GM23338 (cell line): ENCODE measurements around the gene PHLDB1. TPM values are rescaled to one million over a fixed set of nuclear protein-coding genes. Genes with fewer than 3 reads are reported as not detected.

Experiments
- ATAC-seq: fragments of 200-7000 bp; cut with Tn5 transposase; 3 replicates; pipeline ENCODE4 v1.9.1; 2020
- DNase-seq: peaks from one replicate; pipeline ENCODE4 v3.0.0-alpha.2; 2015; ENCODE audit warnings: low spot score
- H2AFZ ChIP-seq: fragments of 200-600 bp; sonication (generic); 2 replicates; pipeline ENCODE4 v1.8.0; 2016; ENCODE audit warnings: antibody characterized with exemption, mild to moderate bottlenecking, moderate library complexity
- H3F3A ChIP-seq: fragments of 200-600 bp; sonication (generic); replicated peaks from 2 replicates; pipeline ENCODE4 v1.8.0; 2017; ENCODE audit warnings: antibody characterized with exemption, mixed run types, low read depth
- H3K27ac ChIP-seq: fragments of 200-600 bp; sonication (generic); 2 replicates; pipeline ENCODE4 v1.6.1; 2016; ENCODE audit warnings: low read depth
- H3K27me3 ChIP-seq: fragments of 200-600 bp; sonication (generic); 2 replicates; pipeline ENCODE4 v1.8.0; 2016; ENCODE audit warnings: mild to moderate bottlenecking, mixed run types, moderate library complexity; ENCODE audit not compliant: insufficient read depth
- H3K36me3 ChIP-seq: fragments of 200-600 bp; sonication (generic); 2 replicates; pipeline ENCODE4 v1.8.0; 2016; ENCODE audit warnings: mild to moderate bottlenecking; ENCODE audit not compliant: insufficient read depth
- H3K4me1 ChIP-seq: fragments of 200-600 bp; sonication (generic); 2 replicates; pipeline ENCODE4 v1.8.0; 2016; ENCODE audit warnings: mild to moderate bottlenecking, moderate library complexity; ENCODE audit not compliant: insufficient read depth
- H3K4me2 ChIP-seq: fragments of 200-600 bp; sonication (generic); 2 replicates; pipeline ENCODE4 v1.7.1; 2017; ENCODE audit warnings: mixed run types
- H3K4me3 ChIP-seq: fragments of 200-600 bp; sonication (generic); 2 replicates; pipeline ENCODE4 v1.6.1; 2016; ENCODE audit warnings: mixed run types
- H3K79me2 ChIP-seq: fragments of 200-600 bp; sonication (generic); replicated peaks from 2 replicates; pipeline ENCODE4 v1.8.0; 2017; ENCODE audit warnings: mild to moderate bottlenecking; ENCODE audit not compliant: insufficient read depth
- H3K9me2 ChIP-seq: fragments of 200-600 bp; sonication (generic); 2 replicates; pipeline ENCODE4 v1.8.0; 2017; ENCODE audit not compliant: insufficient read depth
- H4K20me1 ChIP-seq: fragments of 200-600 bp; sonication (generic); replicated peaks from 2 replicates; pipeline ENCODE4 v1.8.0; 2017; ENCODE audit warnings: mild to moderate bottlenecking; ENCODE audit not compliant: insufficient read depth
- H3K27ac Mint-ChIP-seq: 2 replicates; pipeline ENCODE4 v1.8.0; 2020; ENCODE audit warnings: inconsistent platforms, mild to moderate bottlenecking, moderate library complexity, mixed read lengths
- H3K27me3 Mint-ChIP-seq: 3 replicates; pipeline ENCODE4 v1.8.0; 2022; ENCODE audit warnings: low read depth, mild to moderate bottlenecking, moderate library complexity, mixed read lengths, inconsistent platforms; ENCODE audit not compliant: insufficient read depth, poor library complexity
- H3K36me3 Mint-ChIP-seq: 3 replicates; pipeline ENCODE4 v1.8.0; 2021; ENCODE audit warnings: low read depth, mild to moderate bottlenecking, inconsistent platforms, moderate library complexity, mixed read lengths
- H3K4me1 Mint-ChIP-seq: 3 replicates; pipeline ENCODE4 v1.8.0; 2020; ENCODE audit warnings: mild to moderate bottlenecking, inconsistent platforms, mixed read lengths
- H3K4me3 Mint-ChIP-seq: 3 replicates; pipeline ENCODE4 v1.8.0; 2021; ENCODE audit warnings: moderate library complexity, mild to moderate bottlenecking, inconsistent platforms, mixed read lengths
- H3K9me3 Mint-ChIP-seq: 3 replicates; pipeline ENCODE4 v1.8.0; 2020; ENCODE audit warnings: moderate library complexity, mild to moderate bottlenecking, inconsistent platforms, mixed read lengths
- CREB1 ChIP-seq: fragments of 250-450 bp; sonication (Bioruptor Pico); IDR thresholded peaks from 2 replicates; pipeline ENCODE4 v1.5.0; 2020; ENCODE audit warnings: low read depth, mild to moderate bottlenecking, moderate library complexity
- EZH2 ChIP-seq: fragments of 200-600 bp; sonication (generic); IDR thresholded peaks from one replicate; pipeline ENCODE4 v1.8.0; 2017; ENCODE audit warnings: antibody characterized with exemption, mild to moderate bottlenecking, low read depth; ENCODE audit not compliant: unreplicated experiment
- EZH2phosphoT487 ChIP-seq: fragments of 200-600 bp; sonication (generic); IDR thresholded peaks from one replicate; pipeline ENCODE4 v1.8.1; 2018; ENCODE audit warnings: antibody characterized with exemption; ENCODE audit not compliant: unreplicated experiment
- JUNB ChIP-seq: IDR thresholded peaks from one replicate; pipeline ENCODE4 v1.6.1; 2016; ENCODE audit warnings: antibody characterized with exemption; ENCODE audit not compliant: unreplicated experiment
- NANOG ChIP-seq: IDR thresholded peaks from 2 replicates; pipeline ENCODE4 v1.6.1; 2016; ENCODE audit warnings: antibody characterized with exemption, borderline replicate concordance
- POLR2AphosphoS5 ChIP-seq: IDR thresholded peaks from 2 replicates; pipeline ENCODE4 v1.6.1; 2016; ENCODE audit warnings: antibody characterized with exemption, low read depth
- REST ChIP-seq: IDR thresholded peaks from one replicate; pipeline ENCODE4 v1.6.1; 2018; ENCODE audit warnings: antibody characterized with exemption; ENCODE audit not compliant: unreplicated experiment
- STAT1 ChIP-seq: IDR thresholded peaks from one replicate; pipeline ENCODE4 v1.6.1; 2016; ENCODE audit warnings: antibody characterized with exemption; ENCODE audit not compliant: unreplicated experiment
- ZNF114 ChIP-seq: fragments of 250-450 bp; sonication (Bioruptor Pico); IDR thresholded peaks from 2 replicates; pipeline ENCODE4 v1.5.0; 2020; ENCODE audit warnings: mild to moderate bottlenecking, moderate library complexity
- ZNF331 ChIP-seq: fragments of 250-450 bp; sonication (Bioruptor Pico); IDR thresholded peaks from 2 replicates; pipeline ENCODE4 v1.5.0; 2020; ENCODE audit warnings: low read depth, mild to moderate bottlenecking, moderate library complexity
- ZNF462 ChIP-seq: fragments of 250-450 bp; sonication (Bioruptor Pico); IDR thresholded peaks from 2 replicates; pipeline ENCODE4 v1.5.0; 2020; ENCODE audit warnings: mild to moderate bottlenecking, moderate library complexity
- polyA plus RNA-seq: library from polyadenylated mRNA; unstranded; fragments of >200 nt; fragmentation: Nextera tagmentation; extraction: Ambion mirVana; gene quantifications from 2 replicates; pipeline ENCODE4 v1.2.1, GENCODE V29; 2016
- total RNA-seq: library from RNA; depleted of rRNA; stranded (reverse); fragments of >200 nt; shearing (Covaris generic); gene quantifications from 2 replicates; pipeline ENCODE4 v1.2.3, GENCODE V29; 2014
- TF ChIP-seq, protein P1 (sequence below): IDR thresholded peaks from 2 replicates; pipeline ENCODE4 v1.6.1; 2016; ENCODE audit warnings: antibody characterized with exemption
- TF ChIP-seq, protein P2 (sequence below), 2 experiments: fragments of 200-600 bp in 1 of 2; sonication (generic) in 1 of 2; conservative IDR thresholded peaks; 2 replicates each; pipeline versions ENCODE4 v1.5.1 to v1.6.1; 2016 to 2017; ENCODE audit warnings: antibody characterized with exemption in 2 of 2, low read depth in 2 of 2, mild to moderate bottlenecking in 2 of 2, moderate library complexity in 1 of 2

Gene PHLDB1
- total and polyA plus RNA-seq, 2 experiments from 2014 or later = 46.0 to 85.2 TPM

DNA sequence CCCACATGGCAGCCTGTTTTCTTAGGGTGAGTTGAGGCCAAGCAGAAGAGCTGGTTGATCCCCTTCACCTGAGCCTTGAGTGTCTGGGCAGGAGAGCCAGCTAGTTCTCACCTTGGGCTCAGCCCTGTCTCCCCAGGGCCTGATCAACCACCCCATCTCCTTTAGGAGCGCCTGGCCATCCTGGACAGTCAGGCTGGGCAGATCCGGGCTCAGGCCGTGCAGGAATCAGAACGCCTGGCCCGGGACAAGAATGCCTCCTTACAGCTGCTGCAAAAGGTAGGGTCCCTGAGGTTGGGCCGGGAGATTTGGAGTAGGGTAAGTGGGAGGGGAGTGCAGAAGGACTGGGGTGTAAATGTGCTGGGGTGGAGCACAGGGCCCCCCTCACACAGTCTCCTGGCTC lies 31.3 kb downstream of the PHLDB1 start:
- Histone ChIP-seq H3K27me3 (no peaks in the 10 kb centered on the region), H3F3A (peaks cover 21% of the 10 kb centered on the region), H4K20me1 (peaks cover 18% of the 10 kb centered on the region), H3K4me3 (no peak overlapping the region), H2AFZ (no peak overlapping the region), H3K79me2 (0 out of 2 replicates have a peak, but pooled peaks cover 3% of the 10 kb centered on the region), H3K4me1 (peaks cover 20% of the 10 kb centered on the region), H3K9me2 (no peaks in the 10 kb centered on the region), H3K36me3 (peaks cover 14% of the 10 kb centered on the region), H3K4me2 (no peak overlapping the region), H3K27ac (no peak overlapping the region)
- peak overlapping the region; percentile 45; the same call in 1 of the 2 replicates for H3K27ac Mint-ChIP-seq
- ATAC-seq (no peak), DNase-seq (no peak)
- no peak for TF ChIP-seq CREB1 (CRISPR knock-in tag)
- no peak for TF ChIP-seq REST
- no peak for TF ChIP-seq NANOG
- no peak for TF ChIP-seq JUNB
- TF ChIP-seq, protein P1, sequence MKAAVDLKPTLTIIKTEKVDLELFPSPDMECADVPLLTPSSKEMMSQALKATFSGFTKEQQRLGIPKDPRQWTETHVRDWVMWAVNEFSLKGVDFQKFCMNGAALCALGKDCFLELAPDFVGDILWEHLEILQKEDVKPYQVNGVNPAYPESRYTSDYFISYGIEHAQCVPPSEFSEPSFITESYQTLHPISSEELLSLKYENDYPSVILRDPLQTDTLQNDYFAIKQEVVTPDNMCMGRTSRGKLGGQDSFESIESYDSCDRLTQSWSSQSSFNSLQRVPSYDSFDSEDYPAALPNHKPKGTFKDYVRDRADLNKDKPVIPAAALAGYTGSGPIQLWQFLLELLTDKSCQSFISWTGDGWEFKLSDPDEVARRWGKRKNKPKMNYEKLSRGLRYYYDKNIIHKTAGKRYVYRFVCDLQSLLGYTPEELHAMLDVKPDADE = no peak
- no peak for TF ChIP-seq STAT1
- no peak for TF ChIP-seq ZNF331 (CRISPR knock-in tag)
- TF ChIP-seq ZNF114 (CRISPR knock-in tag) = no peak
- no peak for TF ChIP-seq ZNF462 (CRISPR knock-in tag)
- TF ChIP-seq EZH2phosphoT487 = no peak
- no peak for TF ChIP-seq POLR2AphosphoS5
- no peak for TF ChIP-seq EZH2
- TF ChIP-seq, protein P2, sequence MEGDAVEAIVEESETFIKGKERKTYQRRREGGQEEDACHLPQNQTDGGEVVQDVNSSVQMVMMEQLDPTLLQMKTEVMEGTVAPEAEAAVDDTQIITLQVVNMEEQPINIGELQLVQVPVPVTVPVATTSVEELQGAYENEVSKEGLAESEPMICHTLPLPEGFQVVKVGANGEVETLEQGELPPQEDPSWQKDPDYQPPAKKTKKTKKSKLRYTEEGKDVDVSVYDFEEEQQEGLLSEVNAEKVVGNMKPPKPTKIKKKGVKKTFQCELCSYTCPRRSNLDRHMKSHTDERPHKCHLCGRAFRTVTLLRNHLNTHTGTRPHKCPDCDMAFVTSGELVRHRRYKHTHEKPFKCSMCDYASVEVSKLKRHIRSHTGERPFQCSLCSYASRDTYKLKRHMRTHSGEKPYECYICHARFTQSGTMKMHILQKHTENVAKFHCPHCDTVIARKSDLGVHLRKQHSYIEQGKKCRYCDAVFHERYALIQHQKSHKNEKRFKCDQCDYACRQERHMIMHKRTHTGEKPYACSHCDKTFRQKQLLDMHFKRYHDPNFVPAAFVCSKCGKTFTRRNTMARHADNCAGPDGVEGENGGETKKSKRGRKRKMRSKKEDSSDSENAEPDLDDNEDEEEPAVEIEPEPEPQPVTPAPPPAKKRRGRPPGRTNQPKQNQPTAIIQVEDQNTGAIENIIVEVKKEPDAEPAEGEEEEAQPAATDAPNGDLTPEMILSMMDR (conservative IDR thresholded peaks at IDR 0.05; ENCODE audit: low read depth in 2 of 2) = no peak
- peaks cover 21% of the 10 kb centered on the region for H3K27me3 Mint-ChIP-seq
- H3K36me3 Mint-ChIP-seq = peaks cover 27% of the 10 kb centered on the region
- peaks cover 23% of the 10 kb centered on the region for H3K4me1 Mint-ChIP-seq
- no peaks in the 10 kb centered on the region for H3K9me3 Mint-ChIP-seq
- no peak overlapping the region for H3K4me3 Mint-ChIP-seq
